Measurements from ENCODE around the gene TTLL13. TPM values are rescaled to one million over a fixed set of nuclear protein-coding genes. Genes with fewer than 3 reads are reported as not detected.
"Not testable (repeated sequence)": the region's sequence is repeated elsewhere in the genome, so short reads cannot be mapped to it uniquely, and the experiment has no call there.

TTLL13 gene
- total RNA-seq, 4 donors from 2014 or later = 0.21 TPM; not detected in 3

GRCh38 chr15:90270502-90271150, 21.3 kb downstream of the TTLL13 start:
- no peak overlapping the region for H3K4me3 ChIP-seq
- peaks cover 58% of the 10 kb centered on the region for H3K36me3 ChIP-seq
- no peak overlapping the region for H3K27ac ChIP-seq
- H3K27me3 ChIP-seq = no peaks in the 10 kb centered on the region
- 90% methylated on average over 10 of the region's 10 CpGs for WGBS
- H3K4me1 ChIP-seq = peaks cover 37% of the 10 kb centered on the region
- H3K9me3 ChIP-seq = no peaks in the 10 kb centered on the region
- peak in 1 of 2 donors; percentile 9 for DNase-seq (ENCODE audit: low spot score in 2 of 2)
- TF ChIP-seq CTCF (IDR thresholded peaks at IDR 0.05) = no peak
- no peak for TF ChIP-seq POLR2AphosphoS5 (IDR thresholded peaks at IDR 0.05)
- TF ChIP-seq POLR2A (IDR thresholded peaks at IDR 0.05) = no peak
- no peak for TF ChIP-seq EP300 (IDR thresholded peaks at IDR 0.05)

- no peak overlapping the region for H3K4me3 ChIP-seq
- TF ChIP-seq POLR2A (IDR thresholded peaks at IDR 0.05) = no peak
- TF ChIP-seq EP300 (IDR thresholded peaks at IDR 0.05) = no peak
- no peak for TF ChIP-seq POLR2AphosphoS5 (IDR thresholded peaks at IDR 0.05)
- TF ChIP-seq CTCF (IDR thresholded peaks at IDR 0.05) = no peak
- 66% methylated on average over 7 of the region's 7 CpGs for WGBS
- peaks cover 33% of the 10 kb centered on the region for H3K4me1 ChIP-seq
- H3K27ac ChIP-seq = no peak overlapping the region
- H3K36me3 ChIP-seq = peaks cover 59% of the 10 kb centered on the region
- H3K27me3 ChIP-seq = no peaks in the 10 kb centered on the region
- peak in 1 of 2 donors; percentile 4 for DNase-seq (ENCODE audit: low spot score in 2 of 2)
- no peaks in the 10 kb centered on the region for H3K9me3 ChIP-seq
These were observed 22.3 kb downstream of the TTLL13 start for GRCh38 chr15:90271459-90272166.

GRCh38 chr15:90278467-90278866, 29.1 kb downstream of the TTLL13 start:
- DNase-seq (ENCODE audit: low spot score in 2 of 2) = peak in 1 of 2 donors; percentile 29
- H3K27me3 ChIP-seq, H3K4me3 ChIP-seq, H3K9me3 ChIP-seq, H3K4me1 ChIP-seq, H3K27ac ChIP-seq: not testable (repeated sequence)
- WGBS = 97% methylated on average over 12 of the region's 12 CpGs
- H3K36me3 ChIP-seq = peaks cover 21% of the 10 kb centered on the region

GRCh38 chr15:90280743-90281142, 31.4 kb downstream of the TTLL13 start:
- H3K4me3 ChIP-seq; H3K36me3 ChIP-seq; H3K27me3 ChIP-seq; H3K4me1 ChIP-seq; DNase-seq (ENCODE audit: low spot score in 2 of 2); H3K27ac ChIP-seq; H3K9me3 ChIP-seq: not testable (repeated sequence)
- WGBS = 88% methylated on average over 5 of the region's 5 CpGs

- not testable (repeated sequence) for H3K9me3 ChIP-seq; H3K27ac ChIP-seq; DNase-seq (ENCODE audit: low spot score in 2 of 2); H3K36me3 ChIP-seq; H3K4me1 ChIP-seq; H3K4me3 ChIP-seq; H3K27me3 ChIP-seq
- 90% methylated on average over 6 of the region's 6 CpGs for WGBS
These were observed 32.3 kb downstream of the TTLL13 start for GRCh38 chr15:90281637-90282036.

GRCh38 chr15:90286678-90287077, 37.3 kb downstream of the TTLL13 start:
- Histone ChIP-seq H3K36me3 (no peaks in the 10 kb centered on the region), H3K4me3 (no peak overlapping the region), H3K9me3 (no peaks in the 10 kb centered on the region), H3K27me3 (no peaks in the 10 kb centered on the region), H3K4me1 (no peaks in the 10 kb centered on the region), H3K27ac (no peak overlapping the region)
- TF ChIP-seq POLR2AphosphoS5 (IDR thresholded peaks at IDR 0.05) (no peak), EP300 (IDR thresholded peaks at IDR 0.05) (no peak), CTCF (IDR thresholded peaks at IDR 0.05) (peak in 1 of 2 donors; percentile 9)
- no peak for DNase-seq (ENCODE audit: low spot score in 2 of 2)

GRCh38 chr15:90287101-90287500, 37.7 kb downstream of the TTLL13 start:
- Histone ChIP-seq H3K27ac (no peak overlapping the region), H3K36me3 (no peaks in the 10 kb centered on the region), H3K4me3 (no peak overlapping the region), H3K4me1 (no peaks in the 10 kb centered on the region), H3K9me3 (no peaks in the 10 kb centered on the region), H3K27me3 (no peaks in the 10 kb centered on the region)
- WGBS = 40% methylated on average over 2 of the region's 5 CpGs
- no peak for TF ChIP-seq CTCF (IDR thresholded peaks at IDR 0.05)
- no peak for TF ChIP-seq POLR2A (IDR thresholded peaks at IDR 0.05)
- TF ChIP-seq POLR2AphosphoS5 (IDR thresholded peaks at IDR 0.05) = no peak
- TF ChIP-seq EP300 (IDR thresholded peaks at IDR 0.05) = no peak
- no peak for DNase-seq (ENCODE audit: low spot score in 2 of 2)
